ENCODE data around the gene NSD2.
A peak's percentile ranks its signal among the peaks of the same experiment; 100 is the strongest.
"Not testable (repeated sequence)": the region's sequence is repeated elsewhere in the genome, so short reads cannot be mapped to it uniquely, and the experiment has no call there.

The NSD2 gene

GRCh38 chr4:1899149-1900086 lies 28.2 kb downstream of the NSD2 start:
- peak; percentile 83 for DNase-seq (ENCODE audit: low read depth)

GRCh38 chr4:1900087-1900433 lies 28.9 kb downstream of the NSD2 start:
- DNase-seq (ENCODE audit: low read depth) = no peak

- DNase-seq (ENCODE audit: low read depth) = no peak
Measured at GRCh38 chr4:1900624-1901023, 29.4 kb downstream of the NSD2 start.

GRCh38 chr4:1901127-1901526 lies 29.9 kb downstream of the NSD2 start:
- DNase-seq (ENCODE audit: low read depth) = no peak

- no peak for DNase-seq (ENCODE audit: low read depth)
Measured at GRCh38 chr4:1902243-1902642, 31.1 kb downstream of the NSD2 start.

- no peak for DNase-seq (ENCODE audit: low read depth)
Measured at GRCh38 chr4:1903035-1903434, 31.8 kb downstream of the NSD2 start.

- no peak for DNase-seq (ENCODE audit: low read depth)
Measured at GRCh38 chr4:1904042-1904441, 32.8 kb downstream of the NSD2 start.

- no peak for DNase-seq (ENCODE audit: low read depth)
Measured at GRCh38 chr4:1907848-1908525, 36.8 kb downstream of the NSD2 start.

- not testable (repeated sequence) for DNase-seq (ENCODE audit: low read depth)
Measured at GRCh38 chr4:1909696-1910095, 38.5 kb downstream of the NSD2 start.

GRCh38 chr4:1910643-1911042 lies 39.5 kb downstream of the NSD2 start:
- peak; percentile 68 for DNase-seq (ENCODE audit: low read depth)

- DNase-seq (ENCODE audit: low read depth) = not testable (repeated sequence)
Measured at GRCh38 chr4:1911316-1911715, 40.1 kb downstream of the NSD2 start.

- DNase-seq (ENCODE audit: low read depth) = no peak
Measured at GRCh38 chr4:1922821-1923220, 51.6 kb downstream of the NSD2 start.

GRCh38 chr4:1927675-1928074 lies 56.5 kb downstream of the NSD2 start:
- DNase-seq (ENCODE audit: low read depth) = peak; percentile 74

- DNase-seq (ENCODE audit: low read depth) = peak; percentile 9
Measured at GRCh38 chr4:1928356-1929239, 57.4 kb downstream of the NSD2 start.

GRCh38 chr4:1932736-1933135 lies 61.5 kb downstream of the NSD2 start:
- DNase-seq (ENCODE audit: low read depth) = no peak

GRCh38 chr4:1933700-1934099 lies 62.5 kb downstream of the NSD2 start:
- no peak for DNase-seq (ENCODE audit: low read depth)

- no peak for DNase-seq (ENCODE audit: low read depth)
Measured at GRCh38 chr4:1937550-1937949, 66.4 kb downstream of the NSD2 start.

- DNase-seq (ENCODE audit: low read depth) = no peak
Measured at GRCh38 chr4:1938027-1938426, 66.8 kb downstream of the NSD2 start.

GRCh38 chr4:1939664-1940509 lies 68.7 kb downstream of the NSD2 start:
- DNase-seq (ENCODE audit: low read depth) = peak; percentile 90

- DNase-seq (ENCODE audit: low read depth) = no peak
Measured at GRCh38 chr4:1940566-1940965, 69.4 kb downstream of the NSD2 start.

- no peak for DNase-seq (ENCODE audit: low read depth)
Measured at GRCh38 chr4:1943928-1944327, 72.7 kb downstream of the NSD2 start.
